ENCODE data around the gene ITCH. TPM values are rescaled to one million over a fixed set of nuclear protein-coding genes. Genes with fewer than 3 reads are reported as not detected.
A peak's percentile ranks its signal among the peaks of the same experiment; 100 is the strongest.
"Not testable (repeated sequence)": the region's sequence is repeated elsewhere in the genome, so short reads cannot be mapped to it uniquely, and the experiment has no call there.

Gene ITCH
- polyA plus RNA-seq, 1 donor, result 33.3 TPM

DNA sequence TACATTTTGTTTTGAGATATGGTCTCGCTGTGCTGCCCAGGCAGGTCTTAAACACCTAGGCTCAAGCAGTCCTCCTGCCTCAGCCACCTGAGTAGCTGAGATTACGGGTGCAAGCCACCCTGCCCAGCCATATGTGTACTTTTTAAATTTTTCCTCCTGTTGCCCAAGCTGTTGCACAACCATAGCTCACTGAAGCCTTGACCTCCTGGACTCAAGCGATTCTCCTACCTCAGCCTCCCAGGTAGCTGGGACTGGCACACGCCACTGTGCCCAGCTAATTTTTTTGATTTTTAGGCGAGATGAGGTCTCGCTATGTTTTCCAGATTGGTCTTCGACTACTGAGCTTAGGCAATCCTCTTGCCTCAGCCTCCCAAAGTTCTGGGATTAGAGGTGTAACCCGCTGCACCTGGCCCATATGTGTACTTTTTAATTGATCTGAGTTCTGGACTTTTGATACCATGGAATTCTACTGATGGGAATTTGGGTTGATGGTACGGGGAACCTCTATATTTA, 44.9 kb downstream of the ITCH start:
- Histone ChIP-seq H3K4me1 (ENCODE audit: control insufficient read depth, insufficient read depth, low read length) (peaks cover 3% of the 10 kb centered on the region), H3K36me3 (ENCODE audit: control insufficient read depth, insufficient read depth, low read length) (peaks cover 23% of the 10 kb centered on the region), H3K27me3 (ENCODE audit: control insufficient read depth, insufficient read depth, low read length) (no peaks in the 10 kb centered on the region), H3K9me3 (ENCODE audit: control insufficient read depth, low read depth, low read length) (no peaks in the 10 kb centered on the region), H3K4me3 (ENCODE audit: low read length) (no peak overlapping the region), H3K27ac (ENCODE audit: low read length) (no peak overlapping the region)
- DNase-seq, result peak; percentile 26 to 37
- WGBS (ENCODE audit: insufficient coverage, low lambda C conversion rate), result no CpG with 5 or more reads among the region's 9 CpGs

DNA sequence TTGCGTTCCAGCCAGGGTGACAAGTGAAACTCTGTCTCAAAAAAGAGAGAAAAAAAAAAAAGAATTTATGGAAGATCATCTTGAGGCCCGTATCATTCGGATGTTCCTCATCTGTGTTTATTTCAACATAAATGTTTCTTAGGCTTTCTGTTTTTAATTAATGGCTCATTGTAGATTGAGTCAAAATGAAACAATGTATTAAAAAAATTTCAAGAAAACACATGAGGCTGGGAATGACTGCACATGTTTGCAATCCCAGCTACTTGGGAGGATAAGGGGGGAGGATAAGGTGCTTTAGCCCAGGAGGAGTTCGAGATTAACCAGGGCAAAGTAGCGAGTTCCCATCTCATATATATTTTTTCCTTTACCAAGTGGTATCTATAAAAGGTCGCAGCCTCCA, 47.3 kb downstream of the ITCH start:
- peaks cover 3% of the 10 kb centered on the region for H3K4me1 ChIP-seq (ENCODE audit: control insufficient read depth, insufficient read depth, low read length)
- no peaks in the 10 kb centered on the region for H3K27me3 ChIP-seq (ENCODE audit: control insufficient read depth, insufficient read depth, low read length)
- no peak overlapping the region for H3K4me3 ChIP-seq (ENCODE audit: low read length)
- no peak for DNase-seq
- no peak overlapping the region for H3K27ac ChIP-seq (ENCODE audit: low read length)
- H3K9me3 ChIP-seq (ENCODE audit: control insufficient read depth, low read depth, low read length), result no peaks in the 10 kb centered on the region
- peaks cover 33% of the 10 kb centered on the region for H3K36me3 ChIP-seq (ENCODE audit: control insufficient read depth, insufficient read depth, low read length)
- WGBS (ENCODE audit: insufficient coverage, low lambda C conversion rate), result 100% methylated on average over 1 of the region's 6 CpGs

DNA sequence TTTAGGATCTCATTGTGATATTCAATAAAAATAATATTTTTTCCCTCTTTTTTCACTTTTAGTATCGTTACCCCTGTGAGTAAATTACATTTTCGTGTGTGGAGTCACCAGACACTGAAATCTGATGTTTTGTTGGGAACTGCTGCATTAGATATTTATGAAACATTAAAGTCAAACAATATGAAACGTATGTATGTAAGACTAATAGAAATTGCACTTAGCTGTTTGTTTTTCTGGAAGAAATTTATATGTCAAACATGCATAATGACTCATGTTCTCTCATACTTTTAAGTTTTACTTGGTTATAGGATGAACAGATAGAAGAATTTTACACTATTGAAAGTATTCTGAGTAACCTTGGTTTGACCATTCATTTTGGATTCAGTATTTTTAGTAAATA, 49.4 kb downstream of the ITCH start:
- Histone ChIP-seq H3K27me3 (ENCODE audit: control insufficient read depth, insufficient read depth, low read length) (no peaks in the 10 kb centered on the region), H3K4me3 (ENCODE audit: low read length) (no peak overlapping the region), H3K9me3 (ENCODE audit: control insufficient read depth, low read depth, low read length) (no peaks in the 10 kb centered on the region), H3K4me1 (ENCODE audit: control insufficient read depth, insufficient read depth, low read length) (peaks cover 3% of the 10 kb centered on the region), H3K27ac (ENCODE audit: low read length) (no peak overlapping the region), H3K36me3 (ENCODE audit: control insufficient read depth, insufficient read depth, low read length) (peaks cover 44% of the 10 kb centered on the region)
- DNase-seq, result no peak
- WGBS (ENCODE audit: insufficient coverage, low lambda C conversion rate), result 95% methylated on average over 2 of the region's 3 CpGs

DNA sequence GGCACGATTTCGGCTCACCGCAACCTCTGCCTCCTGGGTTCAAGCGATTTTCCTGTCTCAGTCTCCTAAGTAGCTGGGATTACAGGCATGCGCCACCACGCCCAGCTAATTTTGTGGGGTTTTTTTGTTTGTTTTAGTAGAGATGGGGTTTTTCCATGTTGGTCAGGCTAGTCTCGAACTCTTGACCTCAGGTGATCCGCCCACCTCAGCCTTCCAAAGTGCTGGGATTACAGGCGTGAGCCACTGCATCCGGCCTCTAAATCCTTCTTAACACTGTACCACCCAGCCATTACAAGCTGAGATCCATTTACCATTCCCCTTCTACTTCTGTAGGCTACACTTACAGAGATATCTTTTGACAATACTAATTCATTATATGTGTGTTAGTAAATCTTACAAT, 51.5 kb downstream of the ITCH start:
- H3K4me3 ChIP-seq (ENCODE audit: low read length); H3K4me1 ChIP-seq (ENCODE audit: control insufficient read depth, insufficient read depth, low read length); H3K27ac ChIP-seq (ENCODE audit: low read length); H3K27me3 ChIP-seq (ENCODE audit: control insufficient read depth, insufficient read depth, low read length); DNase-seq; H3K9me3 ChIP-seq (ENCODE audit: control insufficient read depth, low read depth, low read length): not testable (repeated sequence)
- WGBS (ENCODE audit: insufficient coverage, low lambda C conversion rate), result no CpG with 5 or more reads among the region's 10 CpGs
- peaks cover 42% of the 10 kb centered on the region for H3K36me3 ChIP-seq (ENCODE audit: control insufficient read depth, insufficient read depth, low read length)

DNA sequence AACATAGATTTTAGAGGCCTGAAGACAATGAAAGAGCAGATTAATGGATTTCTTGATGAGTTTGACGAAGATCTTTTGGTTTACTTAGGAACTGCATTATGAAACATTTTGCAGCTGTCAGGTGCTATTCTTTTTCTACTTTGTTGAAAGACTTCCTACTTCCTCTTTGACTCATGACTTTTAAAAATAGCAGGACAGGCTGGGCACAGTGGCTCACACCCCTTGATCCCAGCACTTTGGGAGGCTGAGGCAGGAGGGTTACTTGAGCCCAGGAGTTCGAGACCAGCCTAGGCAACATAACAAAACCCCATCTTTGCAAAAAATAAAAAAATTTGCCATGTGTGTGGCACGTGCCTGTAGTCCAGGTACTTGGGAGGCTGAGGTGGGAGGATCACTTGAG, 52.0 kb downstream of the ITCH start:
- Histone ChIP-seq H3K27me3 (ENCODE audit: control insufficient read depth, insufficient read depth, low read length) (no peaks in the 10 kb centered on the region), H3K9me3 (ENCODE audit: control insufficient read depth, low read depth, low read length) (no peaks in the 10 kb centered on the region), H3K36me3 (ENCODE audit: control insufficient read depth, insufficient read depth, low read length) (peaks cover 41% of the 10 kb centered on the region), H3K4me3 (ENCODE audit: low read length) (no peak overlapping the region), H3K4me1 (ENCODE audit: control insufficient read depth, insufficient read depth, low read length) (no peaks in the 10 kb centered on the region), H3K27ac (ENCODE audit: low read length) (no peak overlapping the region)
- no peak for DNase-seq
- WGBS (ENCODE audit: insufficient coverage, low lambda C conversion rate), result 100% methylated on average over 1 of the region's 3 CpGs

DNA sequence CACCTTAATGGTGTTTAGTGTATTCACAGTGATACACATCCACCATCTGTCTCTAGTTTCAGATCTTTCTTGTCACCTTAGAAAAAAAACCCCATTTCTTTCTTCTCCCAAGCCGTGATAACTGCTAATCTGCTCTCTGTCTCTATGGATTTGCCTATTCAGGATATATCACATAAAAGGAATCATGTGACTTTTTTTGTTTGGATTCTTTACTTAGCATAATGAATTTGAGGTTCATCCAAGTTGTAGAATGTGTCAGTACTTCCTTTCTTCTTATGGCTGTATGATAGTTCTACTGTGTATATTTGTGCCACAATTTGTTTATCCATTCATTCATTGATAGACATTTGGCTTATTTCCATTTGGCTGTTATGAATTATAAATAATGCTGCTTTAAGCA, 57.1 kb downstream of the ITCH start:
- Histone ChIP-seq H3K27me3 (ENCODE audit: control insufficient read depth, insufficient read depth, low read length) (no peaks in the 10 kb centered on the region), H3K36me3 (ENCODE audit: control insufficient read depth, insufficient read depth, low read length) (peaks cover 49% of the 10 kb centered on the region), H3K9me3 (ENCODE audit: control insufficient read depth, low read depth, low read length) (no peaks in the 10 kb centered on the region), H3K4me3 (ENCODE audit: low read length) (no peak overlapping the region), H3K27ac (ENCODE audit: low read length) (no peak overlapping the region), H3K4me1 (ENCODE audit: control insufficient read depth, insufficient read depth, low read length) (peaks cover 2% of the 10 kb centered on the region)
- DNase-seq, result no peak
- WGBS (ENCODE audit: insufficient coverage, low lambda C conversion rate), result 83% methylated on average over 1 of the region's 1 CpG

DNA sequence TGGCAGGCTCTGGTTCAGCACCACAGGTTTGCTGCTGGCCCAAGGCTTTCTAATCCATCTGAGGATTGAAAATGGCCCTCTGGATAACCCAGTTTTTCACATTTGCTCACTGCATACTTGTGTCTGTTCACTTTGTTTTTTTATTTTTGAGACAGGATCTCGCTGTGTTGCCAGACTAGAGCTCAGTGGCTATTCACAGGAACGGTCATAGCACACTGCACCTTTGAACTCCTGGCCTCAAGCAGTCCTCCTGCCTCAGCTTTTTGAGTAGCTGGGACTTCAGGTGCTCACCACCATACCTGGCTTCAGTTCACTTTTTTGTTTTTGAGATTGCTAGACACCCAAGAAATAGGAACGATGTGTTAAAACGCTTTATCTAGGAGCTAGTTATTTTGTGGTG, 57.9 kb downstream of the ITCH start:
- H3K27me3 ChIP-seq (ENCODE audit: control insufficient read depth, insufficient read depth, low read length), result no peaks in the 10 kb centered on the region
- H3K9me3 ChIP-seq (ENCODE audit: control insufficient read depth, low read depth, low read length), result no peaks in the 10 kb centered on the region
- peaks cover 51% of the 10 kb centered on the region for H3K36me3 ChIP-seq (ENCODE audit: control insufficient read depth, insufficient read depth, low read length)
- DNase-seq, result no peak
- H3K27ac ChIP-seq (ENCODE audit: low read length), result no peak overlapping the region
- no peak overlapping the region for H3K4me3 ChIP-seq (ENCODE audit: low read length)
- H3K4me1 ChIP-seq (ENCODE audit: control insufficient read depth, insufficient read depth, low read length), result peaks cover 7% of the 10 kb centered on the region
- WGBS (ENCODE audit: insufficient coverage, low lambda C conversion rate), result no CpG with 5 or more reads among the region's 4 CpGs

DNA sequence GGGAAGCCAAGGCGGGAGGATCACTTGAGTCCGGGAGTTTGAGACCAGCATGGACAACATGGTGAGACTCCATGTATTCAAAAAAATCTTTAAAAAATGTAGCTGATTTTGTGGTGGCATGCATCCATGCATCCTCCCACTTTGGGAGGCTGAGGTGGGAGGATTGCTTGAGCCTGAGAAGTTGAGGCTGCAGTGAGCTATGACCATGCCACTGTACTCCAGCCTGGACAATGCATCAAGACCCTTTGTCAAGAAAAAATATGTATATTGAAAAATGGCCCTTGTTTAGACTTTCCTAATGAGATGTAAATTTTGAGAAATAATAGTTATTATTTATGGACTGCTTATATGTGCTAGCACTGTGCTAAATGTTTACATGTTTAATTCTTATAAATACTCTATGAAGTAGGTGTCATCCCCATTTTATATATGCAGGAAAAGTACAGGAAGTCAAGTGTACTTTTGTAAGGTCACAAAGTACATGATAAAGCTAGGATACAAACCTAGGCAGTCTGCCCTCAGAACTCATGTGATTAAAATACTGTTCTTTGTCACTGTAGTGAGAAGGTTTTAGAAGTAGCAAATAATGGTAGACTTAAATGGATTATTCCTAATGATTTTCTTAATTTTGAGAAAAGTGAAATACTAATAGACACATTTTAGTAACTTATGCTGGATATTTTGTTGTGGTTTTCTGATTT, 58.8 kb downstream of the ITCH start:
- no peak overlapping the region for H3K27ac ChIP-seq (ENCODE audit: low read length)
- no peaks in the 10 kb centered on the region for H3K27me3 ChIP-seq (ENCODE audit: control insufficient read depth, insufficient read depth, low read length)
- no peak overlapping the region for H3K4me3 ChIP-seq (ENCODE audit: low read length)
- DNase-seq, result no peak
- no CpG with 5 or more reads among the region's 2 CpGs for WGBS (ENCODE audit: insufficient coverage, low lambda C conversion rate)
- H3K4me1 ChIP-seq (ENCODE audit: control insufficient read depth, insufficient read depth, low read length), result peaks cover 7% of the 10 kb centered on the region
- no peaks in the 10 kb centered on the region for H3K9me3 ChIP-seq (ENCODE audit: control insufficient read depth, low read depth, low read length)
- peaks cover 56% of the 10 kb centered on the region for H3K36me3 ChIP-seq (ENCODE audit: control insufficient read depth, insufficient read depth, low read length)

DNA sequence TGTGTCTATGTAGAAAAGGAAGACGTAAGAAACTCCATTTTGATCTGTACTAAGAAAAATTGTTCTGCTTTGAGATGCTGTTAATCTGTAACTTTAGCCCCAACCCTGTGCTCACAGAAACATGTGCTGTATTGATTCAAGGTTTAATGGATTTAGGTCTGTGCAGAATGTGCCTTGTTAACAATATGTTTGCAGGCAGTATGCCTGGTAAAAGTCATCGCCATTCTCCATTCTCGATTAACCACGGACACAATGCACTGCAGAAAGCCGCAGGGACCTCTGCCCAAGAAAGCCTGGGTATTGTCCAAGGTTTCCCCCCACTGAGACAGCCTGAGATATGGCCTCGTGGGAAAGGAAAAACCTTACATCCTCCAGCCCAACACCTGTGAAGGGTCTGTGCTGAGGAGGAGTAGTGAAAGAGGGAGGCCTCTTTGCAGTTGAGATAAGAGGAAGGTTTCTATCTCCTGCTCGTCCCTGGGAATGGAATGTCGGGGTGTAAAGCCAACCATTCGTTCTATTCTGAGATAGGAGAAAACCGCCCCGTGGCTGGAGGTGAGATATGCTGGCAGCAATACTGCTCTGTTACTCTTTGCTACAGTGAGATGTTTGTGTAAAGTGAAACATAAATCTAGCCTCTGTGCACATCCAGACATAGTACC, 62.1 kb downstream of the ITCH start:
- not testable (repeated sequence) for H3K9me3 ChIP-seq (ENCODE audit: control insufficient read depth, low read depth, low read length); H3K27me3 ChIP-seq (ENCODE audit: control insufficient read depth, insufficient read depth, low read length); H3K4me1 ChIP-seq (ENCODE audit: control insufficient read depth, insufficient read depth, low read length); H3K4me3 ChIP-seq (ENCODE audit: low read length)
- Histone ChIP-seq H3K36me3 (ENCODE audit: control insufficient read depth, insufficient read depth, low read length) (peaks cover 51% of the 10 kb centered on the region), H3K27ac (ENCODE audit: low read length) (peak overlapping the region; percentile 20)
- peak; percentile 8 to 27 for DNase-seq
- 83% methylated on average over 1 of the region's 11 CpGs for WGBS (ENCODE audit: insufficient coverage, low lambda C conversion rate)

DNA sequence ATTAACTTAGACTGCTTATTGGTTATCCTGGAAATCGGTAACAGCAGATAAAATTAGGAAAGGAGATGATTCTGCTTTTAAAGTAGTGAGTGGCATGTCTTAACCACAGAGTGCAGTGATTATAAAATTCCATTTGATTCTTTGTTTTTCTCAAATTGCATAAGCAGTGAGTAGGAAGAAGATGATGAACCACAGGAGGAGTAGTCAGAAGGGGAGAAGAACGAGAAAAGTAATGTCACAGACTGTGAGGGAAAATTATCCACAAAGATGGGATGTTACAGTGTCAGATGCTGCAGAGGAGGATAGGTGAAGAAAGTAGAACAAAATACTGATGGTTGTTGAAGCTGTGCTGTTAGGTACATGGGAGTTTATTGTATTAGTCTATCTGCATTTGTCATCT, 63.0 kb downstream of the ITCH start:
- Histone ChIP-seq H3K4me3 (ENCODE audit: low read length) (no peak overlapping the region), H3K27me3 (ENCODE audit: control insufficient read depth, insufficient read depth, low read length) (no peaks in the 10 kb centered on the region), H3K9me3 (ENCODE audit: control insufficient read depth, low read depth, low read length) (no peaks in the 10 kb centered on the region), H3K36me3 (ENCODE audit: control insufficient read depth, insufficient read depth, low read length) (peaks cover 55% of the 10 kb centered on the region), H3K4me1 (ENCODE audit: control insufficient read depth, insufficient read depth, low read length) (peaks cover 7% of the 10 kb centered on the region), H3K27ac (ENCODE audit: low read length) (peak overlapping the region; percentile 20)
- WGBS (ENCODE audit: insufficient coverage, low lambda C conversion rate), result 100% methylated on average over 2 of the region's 2 CpGs
- no peak for DNase-seq

DNA sequence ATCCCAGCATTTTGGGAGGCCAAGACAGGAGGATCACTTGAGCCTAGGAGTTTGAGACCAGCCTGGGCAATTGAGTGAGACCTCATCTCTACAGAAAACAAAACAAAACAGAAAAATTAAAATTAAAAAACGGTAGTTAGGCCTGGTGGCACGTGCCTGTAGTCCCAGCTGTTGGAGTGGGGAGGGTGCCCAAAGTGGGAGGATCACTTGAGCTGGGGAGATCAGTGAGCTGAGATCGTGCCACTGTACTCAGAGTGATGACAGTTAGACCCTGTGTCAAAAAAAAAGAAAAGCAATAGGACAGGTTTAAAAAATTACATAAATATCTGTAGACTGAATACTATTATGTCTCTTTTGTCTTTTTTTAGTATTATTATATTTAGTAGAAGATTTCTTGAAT, 64.3 kb downstream of the ITCH start:
- H3K4me3 ChIP-seq (ENCODE audit: low read length), result no peak overlapping the region
- H3K9me3 ChIP-seq (ENCODE audit: control insufficient read depth, low read depth, low read length), result no peaks in the 10 kb centered on the region
- no peak overlapping the region for H3K27ac ChIP-seq (ENCODE audit: low read length)
- no peaks in the 10 kb centered on the region for H3K27me3 ChIP-seq (ENCODE audit: control insufficient read depth, insufficient read depth, low read length)
- no peak for DNase-seq
- H3K36me3 ChIP-seq (ENCODE audit: control insufficient read depth, insufficient read depth, low read length), result peaks cover 49% of the 10 kb centered on the region
- peaks cover 7% of the 10 kb centered on the region for H3K4me1 ChIP-seq (ENCODE audit: control insufficient read depth, insufficient read depth, low read length)
- 70% methylated on average over 2 of the region's 3 CpGs for WGBS (ENCODE audit: insufficient coverage, low lambda C conversion rate)
